Stimulated activated CD8-positive, alpha-beta memory T cell treated with anti-CD3 and anti-CD28 coated beads, Interleukin-15, amount 100 ng/mL, for 24 hours (primary cell): ENCODE measurements around the gene P3H2.

Source experiments
- DNase-seq: peaks from one replicate; pipeline ENCODE4 v3.0.0-alpha.2; 2020; ENCODE audit warnings: low read depth

P3H2 gene

DNA sequence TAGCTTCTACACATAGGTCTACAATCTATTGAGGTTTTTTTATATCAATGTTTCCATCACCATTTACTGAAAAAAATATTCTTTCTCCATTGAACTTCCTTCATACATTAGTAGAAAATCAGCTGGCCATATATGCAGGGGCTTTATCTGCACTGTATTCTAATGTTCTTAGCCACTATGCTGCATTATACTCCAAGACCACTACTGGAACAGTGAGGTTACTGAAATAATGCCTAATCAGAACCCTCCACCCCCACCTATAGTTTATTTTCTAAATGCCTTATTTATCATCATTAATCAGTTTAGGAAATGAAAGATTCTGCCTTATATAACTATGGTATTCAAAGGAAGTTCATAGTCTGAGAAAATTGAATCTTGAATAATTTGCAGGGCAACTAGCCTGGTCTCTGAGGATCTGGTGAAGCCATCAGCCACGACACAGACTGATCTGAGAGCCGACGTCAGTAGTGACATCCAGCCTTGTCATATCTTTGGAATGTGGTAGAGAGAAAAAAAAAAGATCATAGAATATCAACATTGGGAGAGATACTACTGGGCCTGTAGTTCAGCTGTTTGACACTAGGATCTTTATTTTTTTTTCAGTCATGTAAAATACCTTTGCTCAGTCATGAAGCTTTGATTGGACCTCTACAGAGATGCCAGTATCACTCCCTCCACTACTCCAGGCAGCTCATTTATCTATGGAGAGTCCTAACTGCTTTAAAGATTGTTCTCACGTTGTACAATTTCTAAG, 66.6 kb downstream of the P3H2 start:
- no peak for DNase-seq

- DNase-seq = no peak
These were observed 69.1 kb downstream of the P3H2 start for GRCh38 chr3:190051641-190052040.

DNA sequence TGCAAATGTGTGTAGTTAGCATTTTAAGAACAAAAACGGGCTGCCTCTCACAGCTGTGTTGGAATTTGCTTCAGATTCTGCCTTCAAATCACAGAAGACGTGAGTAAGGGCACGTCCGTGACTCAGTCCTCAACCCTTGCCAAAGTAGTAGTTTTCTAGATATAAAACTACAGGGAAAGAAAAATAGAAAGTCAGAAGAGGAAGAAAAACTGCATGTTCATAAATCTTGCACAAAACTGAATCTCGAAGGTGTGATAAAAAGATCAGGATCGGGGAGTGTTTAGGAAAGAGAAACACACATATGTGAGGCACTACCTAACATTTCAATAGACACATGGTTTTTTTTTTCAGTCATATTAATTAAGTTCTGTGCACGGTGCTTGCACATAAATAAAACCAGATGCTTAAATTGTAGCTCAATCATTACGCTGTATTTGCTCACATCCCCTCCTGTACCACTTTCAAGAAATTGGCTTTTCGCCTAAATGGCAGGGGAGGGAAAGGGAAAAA, 71.7 kb downstream of the P3H2 start:
- DNase-seq = no peak

DNA sequence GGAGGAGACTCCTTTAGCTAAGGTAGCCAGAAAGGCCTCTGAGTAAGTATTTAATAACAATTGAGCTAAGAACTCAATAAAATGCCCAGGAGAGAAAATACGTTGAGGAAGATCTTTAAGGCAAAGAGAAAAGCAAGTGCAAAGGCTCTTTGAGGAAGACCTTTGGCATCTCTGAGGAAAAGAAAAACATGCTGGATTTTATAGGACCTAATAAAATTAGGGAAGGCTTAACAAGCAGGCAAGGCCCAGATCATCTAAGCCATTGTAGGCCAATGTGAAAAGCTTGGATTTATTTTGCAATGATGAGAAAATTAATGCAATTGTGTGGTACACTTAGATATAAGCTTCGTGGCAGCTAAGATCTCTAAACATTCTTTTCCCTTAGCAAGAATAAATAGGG, 75.7 kb downstream of the P3H2 start:
- DNase-seq = no peak

DNA sequence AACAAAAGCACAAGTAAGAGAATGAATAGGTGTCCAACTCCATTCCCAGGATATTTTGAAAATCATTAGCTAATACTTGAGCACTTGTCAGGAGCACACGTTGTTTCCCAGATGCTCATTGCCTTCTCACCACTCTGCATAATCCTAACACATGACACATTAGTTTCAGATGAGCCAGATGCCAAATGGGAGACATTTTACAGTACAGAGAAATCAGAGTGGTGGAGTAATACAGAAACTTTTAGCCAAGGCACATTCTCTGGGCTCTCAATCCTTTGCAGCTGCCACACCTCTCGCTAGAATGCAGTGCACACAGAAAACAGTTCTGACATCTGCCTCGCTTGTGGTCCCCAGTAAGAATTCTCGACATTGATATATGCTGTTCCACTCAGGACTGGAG, 76.6 kb downstream of the P3H2 start:
- DNase-seq = no peak

DNA sequence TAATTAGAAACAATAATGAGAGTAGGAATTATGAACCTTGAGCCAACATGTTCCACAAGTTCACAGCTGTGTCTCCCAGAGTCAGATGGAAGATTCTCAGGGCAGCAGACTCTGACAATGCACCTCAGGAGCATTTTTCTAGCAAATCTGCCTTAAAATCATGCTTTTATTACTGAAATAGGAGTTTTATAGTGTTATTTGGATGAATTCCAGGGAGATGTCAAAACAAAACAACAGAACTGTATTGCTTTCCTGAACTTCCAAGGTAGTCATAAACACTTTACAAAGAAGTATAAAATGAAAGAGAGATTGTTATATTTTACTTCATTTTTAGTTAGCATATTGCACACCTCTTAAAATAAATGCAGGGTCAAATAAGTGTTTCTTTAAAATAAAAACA, 77.0 kb downstream of the P3H2 start:
- no peak for DNase-seq

DNA sequence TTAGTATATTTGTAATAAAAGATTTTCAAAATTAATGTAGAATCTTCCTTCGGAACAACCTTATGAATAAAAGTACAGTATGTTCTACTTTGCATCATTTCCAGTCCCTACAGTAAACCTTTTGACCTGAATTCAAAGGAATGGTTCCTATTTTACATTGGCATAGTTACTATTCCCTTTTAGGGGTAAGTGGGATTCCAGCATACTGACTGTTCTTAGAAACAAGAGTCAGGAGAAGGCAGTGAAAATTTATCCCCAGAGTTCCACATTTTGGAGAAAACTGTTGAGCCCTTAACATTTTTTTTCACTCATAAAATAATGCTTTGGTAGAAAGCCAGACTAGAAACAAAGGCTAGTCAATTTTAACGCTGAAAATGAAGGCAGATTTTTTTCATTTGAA, 78.1 kb downstream of the P3H2 start:
- no peak for DNase-seq

DNA sequence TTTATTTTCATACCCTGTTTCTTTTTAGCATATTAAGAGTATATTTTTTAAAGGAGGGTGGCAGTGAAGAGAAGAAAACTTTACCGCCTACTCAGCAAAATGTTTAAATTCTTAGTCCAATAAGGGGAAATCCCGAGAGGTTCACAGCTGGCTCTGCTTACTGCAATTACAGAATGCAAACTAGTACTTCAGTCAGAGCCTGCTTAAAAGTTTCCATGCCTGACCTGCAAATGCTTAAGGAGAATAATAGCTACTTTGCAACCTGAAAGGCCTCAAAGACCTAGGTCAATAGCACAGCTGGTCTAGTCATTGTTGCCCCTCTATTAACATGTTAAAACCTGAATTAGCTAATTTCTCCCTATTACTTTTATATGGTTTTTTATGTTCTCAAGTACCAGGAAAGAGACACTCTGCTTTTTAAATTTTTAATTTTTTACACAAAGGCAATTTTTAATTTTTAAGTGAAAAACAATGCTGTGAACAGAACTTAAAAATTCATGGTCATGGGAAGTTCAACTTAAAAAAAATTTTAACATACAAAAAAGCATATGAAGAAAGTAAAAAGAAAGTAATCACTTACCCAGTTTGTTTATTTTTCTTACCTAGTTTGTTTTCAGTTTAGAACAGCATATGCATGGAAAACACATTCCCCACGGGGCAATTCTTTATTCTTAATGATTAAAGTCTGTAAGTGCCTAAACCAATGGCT, 79.2 kb downstream of the P3H2 start:
- DNase-seq = no peak

DNA sequence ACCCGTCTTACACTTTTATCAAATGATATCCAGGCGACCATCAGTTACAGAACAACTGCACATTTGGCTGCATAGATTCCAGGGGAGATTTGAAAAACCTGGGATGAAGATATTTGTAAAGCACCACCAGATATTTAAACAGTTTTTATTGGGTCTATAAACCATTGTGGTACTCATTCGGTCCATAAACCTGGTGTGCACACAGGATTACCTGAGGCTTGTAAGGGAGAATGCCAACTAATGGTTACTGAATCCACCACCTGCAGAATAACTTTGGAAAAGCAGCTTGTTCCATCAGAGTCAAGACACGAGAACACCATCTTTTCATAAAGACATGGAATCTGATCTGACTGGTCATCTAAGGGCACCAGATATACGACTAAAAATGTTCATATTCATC, 80.6 kb downstream of the P3H2 start:
- DNase-seq = no peak

DNA sequence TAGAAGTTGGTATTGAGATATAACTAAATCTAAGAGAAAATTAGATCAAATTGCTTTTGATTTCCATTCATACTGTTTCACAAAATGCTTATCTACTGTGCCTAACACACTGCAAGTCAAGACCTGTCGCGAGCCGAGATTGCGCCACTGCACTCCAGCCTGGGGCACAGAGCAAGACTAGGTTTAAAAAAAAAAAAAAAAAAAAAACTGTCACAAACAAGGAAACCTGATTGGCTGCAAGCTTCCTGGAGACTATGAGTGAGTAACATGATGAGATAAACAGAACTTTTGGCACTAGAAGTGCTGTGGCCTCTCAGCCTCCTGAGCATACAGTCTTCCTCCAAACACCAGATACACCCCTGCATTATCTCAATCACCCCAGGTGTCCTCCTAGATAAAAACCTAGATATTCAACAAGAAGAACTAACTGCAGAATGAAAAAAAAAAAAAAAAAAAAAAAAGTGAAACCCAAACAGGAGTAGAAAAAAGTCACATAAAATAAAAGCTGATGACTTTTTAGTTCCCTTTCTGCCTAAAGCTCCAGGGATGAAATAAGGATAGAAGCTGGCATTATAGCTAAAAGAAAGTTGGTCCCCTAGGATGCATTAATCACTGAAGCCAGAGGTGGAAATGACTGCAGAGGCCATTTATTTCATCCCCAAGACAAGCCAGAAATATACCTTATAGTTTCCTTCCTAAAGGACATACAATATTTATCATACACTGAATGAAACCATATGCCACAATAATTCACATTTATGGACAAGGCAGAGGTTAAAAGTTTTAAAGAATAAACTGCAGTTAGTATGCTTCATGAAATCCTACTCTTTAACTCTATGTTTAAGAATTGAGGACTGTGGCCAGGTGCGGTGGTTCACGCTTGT, 82.4 kb downstream of the P3H2 start:
- DNase-seq = no peak

GRCh38 chr3:190036631-190037030, 84.1 kb downstream of the P3H2 start:
- DNase-seq = no peak

GRCh38 chr3:190034446-190034845, 86.3 kb downstream of the P3H2 start:
- DNase-seq = no peak

- DNase-seq = no peak
These were observed 87.8 kb downstream of the P3H2 start for GRCh38 chr3:190032923-190033322.

DNA sequence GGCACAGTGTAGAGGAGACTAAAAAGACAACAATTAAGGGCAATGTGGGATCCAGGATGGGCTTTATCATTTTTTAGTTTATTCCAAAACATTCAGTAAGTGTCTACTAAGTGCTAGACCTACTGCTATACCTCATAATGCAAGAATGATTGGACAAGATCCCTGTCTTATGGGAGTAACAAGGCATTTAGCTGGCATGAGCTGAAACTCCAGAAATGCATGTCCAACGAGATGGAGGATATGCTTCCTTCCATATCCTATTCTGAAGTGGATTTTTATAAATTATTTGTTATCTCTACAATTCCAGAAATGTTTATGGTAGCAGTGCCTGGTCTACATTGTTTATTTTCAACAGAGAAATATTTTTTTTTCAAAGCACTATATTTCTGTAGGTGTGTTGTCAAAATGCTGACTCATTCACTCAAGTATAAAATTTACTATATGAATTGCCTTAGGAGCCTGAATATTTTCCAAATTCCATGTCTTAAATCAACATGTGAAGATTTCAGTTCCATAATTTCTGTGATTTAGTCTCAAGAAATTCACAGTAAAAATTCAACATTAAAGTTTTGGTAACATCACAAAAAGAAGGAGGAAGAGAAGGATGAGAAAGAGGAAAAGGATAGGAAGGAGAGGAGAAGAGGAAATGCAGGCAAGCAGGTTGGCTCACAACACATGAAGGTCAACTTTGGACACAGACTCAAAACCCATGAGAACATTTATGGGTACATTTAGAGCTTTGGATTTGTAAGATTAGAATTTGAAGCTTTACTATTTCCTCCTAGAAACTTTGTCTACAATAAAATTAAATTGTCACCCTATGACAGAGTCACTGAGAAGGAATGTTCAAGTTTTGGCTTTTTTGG, 88.6 kb downstream of the P3H2 start:
- DNase-seq = no peak

- no peak for DNase-seq
These were observed 93.6 kb downstream of the P3H2 start for GRCh38 chr3:190027116-190027515.

DNA sequence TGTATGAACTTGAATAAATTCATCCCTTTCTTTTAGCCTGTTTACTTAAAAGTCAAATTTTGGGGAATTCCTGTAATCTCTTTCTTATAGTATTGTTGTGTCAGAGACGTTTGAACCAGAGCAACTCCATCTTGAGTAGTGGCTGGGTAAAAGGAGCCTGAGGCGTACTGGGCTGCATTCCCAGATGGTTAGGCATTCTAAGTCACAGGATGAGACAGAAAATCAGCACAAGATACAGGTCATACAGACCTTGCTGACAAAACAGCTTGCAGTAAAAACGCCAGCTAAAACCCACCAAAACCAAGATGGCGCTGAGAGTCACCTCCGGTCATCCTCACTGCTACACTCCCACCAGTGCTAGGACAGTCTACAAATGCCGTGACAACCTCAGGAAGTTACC, 94.5 kb downstream of the P3H2 start:
- DNase-seq = no peak

GRCh38 chr3:190024912-190025311, 95.8 kb downstream of the P3H2 start:
- no peak for DNase-seq

DNA sequence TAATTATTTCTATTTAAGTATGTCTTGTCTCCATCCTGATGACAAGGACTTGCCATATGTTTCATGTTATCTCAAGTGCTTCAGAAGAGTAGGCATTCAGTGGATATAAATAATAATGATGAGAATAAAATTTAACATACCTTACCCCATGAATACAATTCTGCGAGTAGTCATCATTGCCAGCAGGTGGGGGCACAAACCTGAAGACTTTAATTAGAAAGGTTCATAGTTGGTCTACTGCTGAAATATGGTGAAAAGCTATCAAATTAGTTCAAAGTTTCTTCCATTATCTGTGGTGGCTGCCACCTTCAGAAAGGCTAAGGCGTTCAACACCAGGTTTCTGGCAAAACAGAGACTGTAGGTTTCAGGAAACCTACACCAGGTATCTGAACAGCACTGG, 100.9 kb downstream of the P3H2 start:
- no peak for DNase-seq

GRCh38 chr3:190019006-190019405, 101.7 kb downstream of the P3H2 start:
- no peak for DNase-seq

DNA sequence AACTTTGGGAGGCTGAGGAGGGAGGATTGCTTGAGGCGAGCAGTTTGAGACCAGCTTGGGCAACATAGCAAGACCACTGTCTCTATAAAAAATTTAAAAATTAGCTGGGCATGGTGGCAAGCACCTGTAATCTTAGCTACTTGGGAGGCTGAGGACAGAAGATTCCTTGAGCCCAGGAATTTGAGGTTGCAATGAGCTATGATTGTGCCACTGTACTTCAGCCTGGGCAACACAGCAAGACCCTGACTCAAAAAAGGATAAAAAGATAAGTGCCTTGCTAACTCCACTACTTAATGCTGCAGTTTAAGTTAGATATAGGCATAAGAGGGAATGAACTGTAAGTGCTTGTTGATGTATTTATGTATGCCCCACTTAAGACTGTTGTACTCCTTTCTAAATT, 102.2 kb downstream of the P3H2 start:
- DNase-seq = no peak

- DNase-seq = no peak
These were observed 103.0 kb downstream of the P3H2 start for GRCh38 chr3:190017521-190018288.
